GM20431 (cell line): ENCODE results near the gene MON1B.

Experiments
- in situ Hi-C: fragments of 300-500 bp; cut with MseI, MboI; formaldehyde crosslinking; loops from one replicate; pipeline ENCODE4 v1.15.0; 2020; ENCODE audit warnings: low sequenced_read_pairs; ENCODE audit not compliant: unreplicated experiment

MON1B gene

DNA sequence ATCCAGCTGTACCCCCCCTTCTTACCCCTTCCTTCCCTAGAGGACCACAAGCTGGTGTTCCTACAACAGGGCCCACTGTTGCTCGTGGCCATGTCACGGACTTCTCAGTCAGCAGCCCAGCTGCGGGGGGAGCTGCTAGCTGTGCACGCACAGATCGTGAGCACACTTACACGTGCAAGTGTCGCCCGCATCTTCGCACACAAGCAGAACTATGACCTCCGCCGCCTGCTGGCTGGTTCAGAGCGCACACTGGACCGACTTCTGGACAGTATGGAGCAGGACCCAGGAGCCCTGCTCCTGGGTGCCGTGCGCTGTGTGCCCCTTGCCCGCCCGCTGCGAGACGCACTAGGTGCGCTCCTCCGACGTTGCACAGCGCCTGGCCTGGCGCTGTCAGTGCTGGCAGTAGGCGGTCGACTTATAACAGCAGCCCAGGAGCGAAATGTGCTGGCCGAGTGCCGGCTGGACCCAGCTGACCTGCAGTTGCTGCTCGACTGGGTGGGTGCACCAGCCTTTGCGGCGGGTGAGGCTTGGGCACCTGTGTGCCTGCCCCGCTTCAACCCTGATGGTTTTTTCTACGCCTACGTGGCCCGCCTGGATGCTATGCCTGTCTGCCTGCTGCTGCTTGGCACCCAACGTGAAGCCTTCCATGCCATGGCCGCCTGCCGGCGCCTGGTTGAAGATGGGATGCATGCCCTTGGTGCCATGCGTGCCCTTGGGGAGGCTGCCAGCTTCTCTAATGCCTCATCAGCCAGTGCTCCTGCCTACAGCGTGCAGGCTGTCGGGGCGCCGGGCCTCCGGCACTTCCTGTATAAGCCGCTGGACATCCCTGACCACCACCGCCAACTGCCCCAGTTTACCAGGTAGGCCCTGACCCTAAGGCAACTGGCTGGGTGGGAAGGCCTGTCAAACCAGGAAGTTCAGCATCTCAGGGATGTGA is 3.6 kb downstream of the MON1B start:
- in situ Hi-C loops: no loop called here

DNA sequence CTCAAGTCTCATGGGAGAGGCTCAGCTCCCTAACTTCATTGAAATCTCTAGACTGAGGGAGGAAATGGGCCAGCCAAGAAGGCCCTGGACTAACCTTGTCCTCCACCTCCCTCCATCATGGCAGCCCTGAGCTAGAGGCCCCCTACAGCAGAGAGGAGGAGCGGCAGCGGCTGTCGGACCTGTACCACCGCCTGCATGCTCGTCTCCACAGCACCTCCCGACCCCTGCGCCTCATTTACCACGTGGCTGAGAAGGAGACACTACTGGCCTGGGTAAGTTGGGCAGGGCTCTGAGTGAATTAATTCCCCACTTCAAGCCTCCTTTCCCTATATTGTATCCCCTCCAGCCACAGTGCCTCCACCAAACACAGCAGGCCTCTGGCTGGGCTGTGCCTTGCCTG is 4.4 kb downstream of the MON1B start:
- in situ Hi-C loops: no loop called here

DNA sequence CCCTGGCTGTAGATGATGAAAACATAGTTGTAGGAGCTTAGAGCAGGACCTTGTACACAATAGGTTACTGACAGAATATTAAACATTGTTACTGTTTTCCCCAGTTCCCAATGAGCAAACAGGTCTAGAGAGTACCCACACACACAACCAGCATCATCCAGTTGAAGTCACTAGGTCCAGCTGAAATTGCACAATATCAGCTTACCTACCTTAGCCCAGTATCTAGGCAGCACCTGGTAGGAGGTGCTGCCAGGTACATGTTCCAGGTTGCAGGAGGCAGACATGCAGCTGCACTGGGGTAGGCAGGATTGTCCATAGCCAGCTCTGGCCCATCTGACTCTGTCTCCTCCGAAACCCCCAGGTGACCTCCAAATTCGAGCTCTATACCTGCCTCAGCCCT is 6.8 kb downstream of the MON1B start:
- in situ Hi-C loops: no loop called here

DNA sequence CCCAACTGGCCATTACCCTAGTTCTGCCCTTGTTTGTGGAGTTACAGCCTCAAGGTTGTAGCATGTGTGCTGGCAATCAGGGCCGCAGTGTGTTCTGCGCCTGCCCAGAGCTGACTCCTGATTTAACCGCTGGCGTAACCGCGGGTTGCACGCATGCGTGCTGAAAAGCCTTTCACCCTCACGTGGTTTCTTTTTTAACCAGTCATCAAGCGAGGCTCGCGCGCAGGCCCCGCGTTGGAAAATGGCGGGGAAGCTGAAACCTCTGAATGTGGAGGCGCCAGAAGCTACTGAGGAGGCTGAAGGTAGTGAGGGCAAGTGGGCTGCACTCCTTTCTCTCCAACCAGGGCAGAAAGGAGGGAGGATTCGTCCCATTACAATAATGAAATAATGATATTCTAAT is 8.2 kb downstream of the MON1B start, which contains the start of gene SYCE1L:
TSS of gene SYCE1L (plus strand) at position 198 of the 400 bp plus-strand sequence. CDS start at position 242, 44 bp downstream.
- in situ Hi-C loops: no loop called here

DNA sequence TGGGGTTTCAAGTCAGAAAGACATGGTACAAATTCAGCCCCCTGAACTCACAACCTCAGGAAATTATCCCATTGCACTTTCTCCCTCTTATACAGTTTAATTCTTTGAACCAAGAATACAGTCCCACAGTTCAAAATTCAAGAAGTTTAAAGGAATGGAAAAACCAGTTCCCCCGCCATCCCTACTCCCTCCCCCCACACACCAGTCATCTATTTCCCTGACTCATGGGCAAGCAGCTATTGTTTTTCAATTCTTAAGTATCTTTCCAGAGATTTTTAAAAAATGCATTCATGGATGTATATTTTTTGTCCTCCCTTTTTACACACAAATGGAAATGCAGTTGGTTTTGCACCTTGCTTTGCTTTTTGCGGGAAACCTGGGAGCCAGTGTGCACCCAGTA is 15.5 kb downstream of the MON1B start:
- in situ Hi-C loops: no loop called here

DNA sequence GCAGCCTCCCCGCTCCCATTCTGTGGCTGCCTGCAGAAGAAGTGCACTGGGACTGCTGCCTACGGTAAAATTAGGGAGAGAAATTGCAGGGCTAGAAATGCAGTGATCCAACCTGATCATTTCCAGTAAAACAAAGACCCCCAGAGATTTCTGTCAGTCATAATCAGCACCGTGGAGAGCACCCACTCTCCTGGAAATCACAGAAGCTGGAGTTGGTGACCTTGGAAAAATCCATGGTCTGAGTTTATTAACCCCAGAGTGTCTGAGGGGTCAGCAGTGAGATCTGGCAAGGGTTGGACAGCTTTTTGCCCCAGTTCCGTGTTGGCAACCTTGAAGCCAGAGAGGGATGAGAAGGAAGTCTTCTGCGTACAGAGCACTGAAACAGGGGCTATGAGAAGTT is 16.0 kb downstream of the MON1B start:
- in situ Hi-C loops: no loop called here

DNA sequence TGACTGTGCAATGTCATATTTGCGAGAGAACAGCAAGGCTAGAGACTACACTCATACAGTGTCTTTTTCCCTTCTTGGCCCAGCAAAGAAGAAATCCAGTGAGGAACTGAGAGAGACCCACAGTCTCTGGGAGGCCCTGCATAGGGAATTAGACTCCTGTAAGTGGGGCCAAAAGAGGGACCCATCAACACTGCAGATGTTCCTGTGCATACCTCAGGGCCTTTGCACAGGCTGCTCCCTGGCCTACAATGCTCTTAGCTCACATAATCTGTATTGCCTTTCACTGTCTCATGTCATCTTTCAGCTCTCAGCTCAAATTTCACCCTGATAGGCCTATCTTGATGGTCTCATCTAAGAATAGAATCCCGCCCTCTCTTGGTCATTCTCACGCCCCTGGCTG is 17.4 kb downstream of the MON1B start:
- in situ Hi-C loops: no loop called here

DNA sequence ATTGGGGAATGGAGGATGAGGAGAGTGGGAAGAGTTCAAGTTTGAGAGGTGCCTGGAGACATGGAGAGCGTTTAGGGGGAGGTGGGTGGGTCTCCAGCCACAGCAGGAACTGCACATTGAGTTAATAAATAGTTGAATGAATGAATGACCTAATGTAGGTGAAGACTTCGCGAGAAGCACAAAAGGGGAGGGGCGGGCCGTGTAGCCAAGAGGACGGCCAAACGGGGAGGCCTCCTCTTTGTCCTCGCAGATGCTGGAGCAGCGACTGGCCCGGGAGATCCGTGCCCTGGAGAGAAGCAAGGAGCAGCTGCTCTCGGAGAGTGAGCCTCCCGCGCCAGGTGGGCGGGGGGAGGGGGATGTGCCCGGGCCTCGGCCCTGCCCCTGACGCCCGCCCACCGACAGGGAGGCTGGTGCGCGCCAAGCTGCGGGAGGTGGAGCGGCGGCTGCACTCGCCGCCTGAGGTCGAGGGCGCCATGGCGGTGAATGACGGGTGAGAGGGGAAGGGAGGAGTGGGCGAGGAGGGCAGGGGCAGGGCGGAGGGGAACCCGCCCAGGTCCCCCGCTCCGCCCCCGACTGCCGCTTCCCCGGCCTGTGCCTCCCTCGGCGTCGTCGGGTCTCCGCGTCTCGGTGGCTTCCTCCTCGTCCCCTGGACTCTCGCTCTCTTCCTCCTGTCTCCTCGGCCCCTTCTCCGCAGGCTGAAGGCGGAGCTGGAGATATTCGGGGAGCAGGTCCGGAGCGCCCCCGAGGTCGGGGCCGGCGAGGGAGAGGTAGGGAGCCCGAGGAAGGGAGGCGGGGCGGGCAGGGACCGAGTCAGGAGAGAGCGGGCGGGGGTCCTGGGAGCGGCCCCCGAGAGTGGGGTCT is 21.1 kb downstream of the MON1B start:
- in situ Hi-C loops: no loop called here

DNA sequence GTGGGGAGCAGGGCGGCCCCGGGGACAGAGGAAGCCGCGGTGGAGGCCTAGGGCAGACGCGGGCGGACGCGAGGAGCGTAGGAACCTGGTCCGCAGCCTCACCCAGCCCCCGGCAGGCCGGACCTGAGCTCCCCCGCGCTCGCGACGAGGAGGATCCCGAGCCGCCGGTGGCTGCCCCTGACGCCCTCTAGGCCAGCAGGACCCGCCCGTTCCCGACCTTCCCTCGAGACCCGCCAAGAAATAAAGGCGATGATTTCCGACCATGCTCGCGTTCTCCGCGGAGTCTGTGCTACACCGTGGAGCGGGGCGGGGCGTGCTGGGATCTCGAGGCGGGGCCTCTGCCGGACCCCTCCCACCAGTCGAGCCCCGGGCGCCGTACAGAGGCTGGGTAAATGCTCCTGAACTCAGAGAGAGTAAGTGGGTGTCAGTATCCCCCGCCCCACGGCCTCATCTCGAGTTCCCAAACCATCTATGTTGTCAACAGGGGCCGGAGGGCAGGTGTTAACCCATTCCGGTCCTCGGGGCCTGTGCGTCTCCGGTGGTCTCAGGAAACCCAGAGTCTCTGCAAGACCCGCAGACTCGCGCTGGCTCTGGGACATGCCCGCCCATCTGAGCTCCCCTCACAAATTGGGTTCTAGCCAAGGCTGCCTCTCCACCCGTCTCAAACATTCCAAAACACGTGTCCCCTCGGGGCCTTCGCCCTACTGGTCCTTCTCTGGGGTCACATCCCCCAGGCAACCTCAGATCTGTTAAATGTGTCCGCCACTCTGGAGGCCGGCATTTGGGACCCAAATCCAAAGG is 22.0 kb downstream of the MON1B start:
- in situ Hi-C loops: no loop called here

DNA sequence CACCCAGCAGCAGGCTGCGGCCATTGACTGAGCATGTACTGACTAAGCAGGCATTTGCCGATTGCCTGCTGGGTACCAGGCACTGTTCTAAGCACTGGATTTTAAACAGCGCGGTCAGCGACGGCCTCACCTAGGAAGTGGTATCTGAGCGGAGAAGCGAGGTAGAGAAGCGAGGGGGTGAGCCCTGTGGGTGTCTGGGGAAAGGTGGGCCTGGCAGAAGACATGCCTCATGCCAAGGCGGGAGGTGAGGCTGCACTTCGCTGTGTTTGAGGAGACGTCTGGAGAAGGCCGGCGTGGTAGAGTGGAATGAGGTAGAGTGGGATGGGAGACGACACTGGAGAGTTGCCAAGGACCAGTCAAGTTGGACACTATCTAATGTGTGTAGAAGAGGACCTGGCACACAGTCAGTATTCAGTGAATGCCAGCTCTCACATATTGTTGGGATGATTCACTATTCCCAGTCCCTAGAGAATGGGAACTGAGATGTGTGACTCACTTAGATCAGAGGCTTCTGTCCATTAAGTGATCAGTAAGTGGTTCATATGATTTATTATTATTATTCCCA is 22.6 kb downstream of the MON1B start:
- in situ Hi-C loops: no loop called here

DNA sequence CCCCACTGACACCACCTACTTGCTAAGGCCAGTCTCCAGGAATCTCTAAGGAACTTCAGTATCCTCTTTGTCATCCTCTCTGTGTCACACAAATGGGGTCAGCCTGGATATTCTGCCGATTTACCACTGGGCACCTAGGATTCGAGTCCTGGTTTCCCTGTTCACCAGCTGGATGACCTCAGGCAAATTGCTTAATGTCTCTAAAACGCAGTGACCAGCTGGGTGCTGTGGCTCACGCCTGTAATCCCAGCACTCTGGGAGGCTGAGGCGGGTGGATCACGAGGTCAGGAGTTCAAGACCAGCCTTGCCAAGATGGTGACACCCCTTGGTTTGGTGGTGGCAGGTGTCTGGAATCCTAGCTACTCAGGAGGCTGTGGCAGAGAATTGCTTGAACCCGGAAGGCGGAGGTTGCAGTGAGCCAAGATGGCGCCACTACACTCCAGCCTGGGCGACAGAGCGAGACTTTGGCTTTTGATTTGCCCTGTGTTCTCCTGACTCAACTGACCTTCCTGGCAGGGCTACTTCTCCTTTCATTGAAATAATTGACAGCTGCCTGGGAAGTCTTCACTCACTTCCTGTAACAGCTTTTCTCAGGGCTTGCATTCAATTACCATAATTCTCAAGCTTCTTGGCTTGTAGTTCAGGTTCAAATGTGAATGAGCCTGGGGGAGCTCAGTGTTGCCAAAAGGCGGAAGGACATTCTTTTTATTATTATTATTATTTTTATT is 23.6 kb downstream of the MON1B start:
- in situ Hi-C loops: no loop called here

DNA sequence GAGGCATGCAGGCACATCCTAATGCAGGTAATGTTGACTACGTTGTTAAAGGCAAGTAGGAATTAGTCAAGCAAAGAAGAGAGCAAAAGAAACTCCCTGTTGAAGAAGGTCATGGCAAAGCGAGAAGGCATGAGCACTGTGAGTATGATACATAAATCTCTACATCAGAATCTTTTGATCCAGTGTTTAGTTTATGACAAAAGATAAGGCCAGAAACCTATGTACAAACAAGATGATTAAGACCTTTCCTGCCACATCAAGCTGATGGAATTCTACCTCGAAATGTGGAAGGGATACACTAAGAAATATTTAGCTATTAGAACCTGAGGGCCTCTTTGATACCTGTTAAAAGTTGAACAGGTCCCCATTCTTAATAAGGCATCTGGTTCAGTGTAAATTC is 28.4 kb downstream of the MON1B start:
- in situ Hi-C loops: no loop called here

DNA sequence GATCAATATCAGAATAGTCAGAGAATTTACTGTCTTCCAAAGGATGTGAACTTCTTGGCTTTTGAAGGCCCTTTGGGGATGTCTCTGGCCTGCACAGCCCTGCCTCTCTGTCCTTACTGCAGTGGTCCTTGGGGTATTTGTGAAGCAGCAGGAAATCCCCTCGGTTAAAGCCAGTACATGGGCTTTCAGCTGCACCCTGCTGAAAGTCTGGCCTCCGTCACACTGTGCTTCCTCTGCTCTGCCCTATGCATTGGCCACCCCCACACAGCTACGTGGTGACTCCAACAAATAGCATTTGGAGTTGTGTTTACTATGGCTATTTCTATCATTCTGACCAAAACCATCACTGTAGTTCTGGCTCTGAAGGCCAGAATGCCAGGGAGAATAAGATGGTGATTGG is 29.4 kb downstream of the MON1B start:
- in situ Hi-C loops: no loop called here

DNA sequence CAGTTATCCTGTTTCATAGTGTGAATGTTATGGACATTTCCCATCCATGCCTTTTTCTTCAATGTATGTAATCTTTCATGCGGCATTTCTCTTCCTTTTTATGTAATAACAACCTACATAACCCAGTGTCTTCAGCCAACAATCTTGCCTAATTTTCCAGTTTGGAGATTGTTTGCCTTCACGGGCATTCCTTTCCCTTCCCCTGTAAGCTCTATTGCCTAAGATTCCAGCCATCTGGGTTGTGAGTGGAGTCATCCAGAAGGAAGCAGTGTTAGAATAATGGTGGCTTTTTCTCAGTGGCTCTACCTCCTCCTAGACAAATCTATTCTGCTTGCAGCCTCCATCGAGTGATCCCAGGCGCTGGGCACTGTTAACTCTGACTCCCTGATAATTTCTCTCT is 30.5 kb downstream of the MON1B start:
- in situ Hi-C loops: no loop called here

DNA sequence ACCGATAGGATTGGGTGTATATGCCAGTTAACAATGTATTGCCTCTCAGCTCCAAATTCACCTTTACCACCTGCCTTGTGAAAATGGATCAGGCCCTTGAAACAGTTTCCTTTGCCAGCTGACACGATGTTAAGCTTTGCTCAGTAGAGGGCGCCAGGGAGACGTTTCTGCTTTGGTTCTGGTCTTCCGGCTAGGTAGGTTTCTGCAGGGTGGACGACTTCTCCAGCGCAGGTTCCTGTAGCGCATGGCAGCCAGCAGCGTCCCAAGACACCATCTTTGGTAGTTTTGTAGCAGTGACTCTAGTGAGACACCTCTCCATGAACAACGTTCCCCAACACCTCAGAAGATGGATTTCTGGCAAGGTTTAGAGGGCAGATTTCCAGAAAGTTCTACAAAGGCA is 32.2 kb downstream of the MON1B start:
- in situ Hi-C loops: no loop called here

DNA sequence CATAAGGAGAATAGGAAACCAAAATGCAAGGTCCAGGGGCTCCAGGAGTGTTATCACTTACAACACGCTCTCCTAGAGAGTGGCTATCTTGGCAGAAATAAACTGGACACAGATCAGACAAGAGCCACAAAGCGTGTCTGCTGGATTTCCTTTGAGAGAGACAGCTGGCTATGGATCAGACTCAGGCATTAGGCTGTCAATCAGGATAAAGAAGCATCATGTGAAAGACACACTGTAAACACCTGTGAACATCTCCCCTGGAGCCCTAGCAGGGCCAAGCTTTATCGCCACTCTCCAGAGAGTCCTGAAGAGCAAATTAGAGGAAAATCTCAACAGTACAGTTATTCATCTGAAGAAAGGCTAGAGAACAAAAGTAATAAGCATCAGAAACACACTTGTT is 34.2 kb downstream of the MON1B start:
- in situ Hi-C loops: loop anchor here (25.0 kb wide), 1 partner anchor 737 kb away; no protein-coding TSS in a partner anchor

DNA sequence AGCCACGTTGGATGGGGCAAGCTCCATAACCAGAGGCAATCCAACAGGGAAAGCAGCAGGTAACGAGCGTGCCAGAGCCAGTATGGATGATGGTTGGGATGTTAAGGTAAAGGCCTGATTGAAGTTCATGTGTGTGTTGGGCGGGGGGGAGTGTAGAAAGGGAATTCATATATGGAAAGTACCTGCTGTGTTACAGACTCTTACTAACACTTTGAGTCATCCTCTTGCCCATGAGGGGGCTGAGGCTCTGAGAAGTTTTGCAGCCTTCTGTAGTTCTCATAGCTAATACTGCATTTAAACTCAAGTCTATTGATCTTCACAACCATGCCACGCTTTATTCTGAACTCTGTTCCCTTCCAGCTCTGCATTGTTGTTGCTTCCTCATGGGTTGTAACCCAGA is 36.8 kb downstream of the MON1B start:
- in situ Hi-C loops: loop anchor here (25.0 kb wide), 1 partner anchor 735 kb away; no protein-coding TSS in a partner anchor

DNA sequence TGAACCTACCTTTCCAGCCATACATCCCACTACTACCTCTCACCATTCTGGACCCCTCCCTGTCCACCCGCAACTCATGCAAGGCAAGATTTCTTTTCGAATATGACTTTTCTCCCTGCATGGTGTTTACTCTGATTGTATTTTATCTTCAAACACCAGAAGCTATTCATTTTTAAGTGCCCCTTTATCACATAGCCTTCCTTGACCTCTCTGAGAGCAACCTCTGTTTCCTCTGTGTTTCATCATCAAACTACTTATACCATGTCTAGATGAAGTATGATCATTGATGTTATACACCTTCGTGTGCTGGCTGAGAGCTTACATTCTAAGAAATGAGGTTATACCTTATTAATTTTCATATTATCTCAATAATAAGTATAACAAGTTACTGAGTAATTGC is 40.1 kb downstream of the MON1B start:
- in situ Hi-C loops: loop anchor here (25.0 kb wide), 1 partner anchor 731 kb away; no protein-coding TSS in a partner anchor
